Muscle layer of duodenum (tissue), 2 donors: ENCODE measurements around the gene MEST.
"Not testable (repeated sequence)": the region's sequence is repeated elsewhere in the genome, so short reads cannot be mapped to it uniquely, and the experiment has no call there.

Experiments used
- H3K27ac ChIP-seq: one replicate; pipeline ENCODE4 v1.7.0; 2013; ENCODE audit warnings: mild to moderate bottlenecking, low read length
- H3K27me3 ChIP-seq: one replicate; pipeline ENCODE4 v1.7.0; 2013; ENCODE audit warnings: low read depth, mild to moderate bottlenecking, control low read depth, low read length
- H3K36me3 ChIP-seq, 2 donors: one replicate each; pipeline ENCODE4 v1.7.0; 2013; ENCODE audit warnings: low read length in 2 of 2, control low read depth in 1 of 2, mild to moderate bottlenecking in 1 of 2; ENCODE audit not compliant: insufficient read depth in 2 of 2, control insufficient read depth in 1 of 2
- H3K4me1 ChIP-seq, 2 donors: one replicate each; pipeline ENCODE4 v1.7.0; 2013; ENCODE audit warnings: low read length in 2 of 2, mild to moderate bottlenecking in 2 of 2, control low read depth in 1 of 2, moderate library complexity in 1 of 2; ENCODE audit not compliant: insufficient read depth in 2 of 2, control insufficient read depth in 1 of 2
- H3K4me3 ChIP-seq, 2 donors: one replicate each; pipeline ENCODE4 v1.7.0; 2013; ENCODE audit warnings: low read length in 2 of 2, low read depth in 1 of 2, mild to moderate bottlenecking in 1 of 2
- H3K9me3 ChIP-seq, 2 donors: one replicate each; pipeline ENCODE4 v1.7.0; 2013; ENCODE audit warnings: low read length in 2 of 2, control low read depth in 1 of 2, mild to moderate bottlenecking in 1 of 2; ENCODE audit not compliant: control insufficient read depth in 1 of 2
- donor health status: healthy.

MEST gene

GRCh38 chr7:130529417-130529816, 37.5 kb downstream of the MEST start:
- Histone ChIP-seq H3K4me3 (no peak overlapping the region), H3K27ac (no peak overlapping the region), H3K9me3 (no peaks in the 10 kb centered on the region), H3K4me1 (no peaks in the 10 kb centered on the region), H3K36me3 (peaks cover 3 to 35% of the 10 kb centered on the region in 2 donors), H3K27me3 (no peaks in the 10 kb centered on the region)

GRCh38 chr7:130537894-130538293, 46.0 kb downstream of the MEST start:
- not testable (repeated sequence) for H3K36me3 ChIP-seq, H3K4me3 ChIP-seq, H3K9me3 ChIP-seq, H3K27me3 ChIP-seq, H3K4me1 ChIP-seq, H3K27ac ChIP-seq

DNA sequence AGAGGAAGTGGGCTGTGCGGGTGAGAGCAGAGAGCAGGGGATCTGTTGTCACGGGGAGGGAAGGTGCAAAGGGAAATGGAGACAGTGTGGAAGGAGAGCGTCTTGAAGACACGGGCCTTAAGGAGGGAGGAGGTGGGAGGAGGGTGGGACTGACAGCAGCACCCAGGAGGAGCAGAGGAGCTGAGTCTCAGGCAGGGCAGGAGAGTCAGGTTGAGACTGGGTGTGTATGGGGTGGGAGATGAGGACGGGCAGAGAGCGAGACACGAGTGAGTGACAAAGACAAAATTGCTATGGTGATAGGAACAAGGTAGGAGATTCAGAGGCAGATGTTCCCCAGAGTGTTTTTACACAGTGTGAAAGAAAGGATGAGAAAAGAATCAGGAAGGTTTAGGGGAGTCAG, 49.4 kb downstream of the MEST start:
- not testable (repeated sequence) for H3K9me3 ChIP-seq, H3K4me1 ChIP-seq, H3K27ac ChIP-seq, H3K27me3 ChIP-seq, H3K4me3 ChIP-seq
- peaks cover 0 to 19% of the 10 kb centered on the region in 2 donors for H3K36me3 ChIP-seq

DNA sequence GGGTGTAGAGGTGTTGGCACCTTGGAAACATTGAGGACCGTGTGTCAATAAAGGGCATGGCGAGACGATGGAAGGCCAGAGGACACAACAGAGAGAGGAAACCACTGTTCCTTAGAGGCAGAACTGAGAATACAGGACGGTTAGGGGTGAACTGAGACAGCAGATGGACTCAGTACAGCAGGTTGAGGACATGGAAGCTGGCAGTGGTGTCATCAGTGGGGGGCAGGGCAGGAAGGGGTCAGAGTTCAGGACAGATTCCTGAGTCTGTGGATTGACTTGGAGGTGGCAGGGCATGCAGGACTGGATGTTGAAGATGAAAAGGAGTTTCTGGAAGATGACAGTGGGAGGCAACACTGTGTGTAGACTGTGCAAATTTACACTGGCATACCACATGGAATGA, 50.4 kb downstream of the MEST start:
- H3K27ac ChIP-seq, H3K4me3 ChIP-seq, H3K9me3 ChIP-seq, H3K27me3 ChIP-seq, H3K4me1 ChIP-seq: not testable (repeated sequence)
- peaks cover 0 to 19% of the 10 kb centered on the region in 2 donors for H3K36me3 ChIP-seq

- Histone ChIP-seq H3K36me3 (peaks cover 0 to 18% of the 10 kb centered on the region in 2 donors), H3K9me3 (no peaks in the 10 kb centered on the region), H3K27ac (no peak overlapping the region), H3K4me3 (no peak overlapping the region), H3K27me3 (no peaks in the 10 kb centered on the region), H3K4me1 (no peaks in the 10 kb centered on the region)
Measured at GRCh38 chr7:130543487-130544010, 51.7 kb downstream of the MEST start.

GRCh38 chr7:130544356-130544755, 52.5 kb downstream of the MEST start:
- Histone ChIP-seq H3K27ac (no peak overlapping the region), H3K4me3 (no peak overlapping the region), H3K9me3 (no peaks in the 10 kb centered on the region), H3K4me1 (no peaks in the 10 kb centered on the region), H3K27me3 (no peaks in the 10 kb centered on the region), H3K36me3 (peaks cover 0 to 13% of the 10 kb centered on the region in 2 donors)

DNA sequence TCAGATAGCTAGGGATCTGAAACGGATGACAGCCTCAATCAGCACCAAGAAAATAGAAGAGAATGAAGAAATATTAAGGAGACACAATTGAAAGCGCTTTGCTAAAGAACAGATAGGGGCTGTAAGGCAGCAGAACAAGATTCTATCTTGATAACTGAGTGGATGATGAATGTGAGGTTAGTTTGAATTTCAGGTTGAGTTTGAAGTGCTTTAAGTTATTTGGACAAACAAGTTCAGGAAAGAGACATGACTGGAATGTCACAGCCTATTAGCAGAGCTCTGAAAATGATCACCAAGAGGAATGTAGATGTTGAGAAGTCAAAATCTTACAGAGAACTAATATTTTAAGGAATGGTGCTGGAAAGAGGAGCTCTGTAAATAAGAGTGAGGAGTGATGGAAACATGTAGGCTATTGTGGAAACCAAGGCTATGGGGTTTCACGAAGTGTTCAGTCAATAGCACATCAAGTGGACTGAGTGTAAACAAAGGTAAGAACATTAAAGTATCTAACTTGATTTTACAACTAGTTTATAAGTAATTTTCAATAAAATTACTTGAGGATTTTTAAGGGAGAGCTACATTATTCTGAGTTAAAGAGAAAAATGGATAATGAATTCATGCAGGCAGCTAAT, 61.6 kb downstream of the MEST start:
- no peak overlapping the region for H3K27ac ChIP-seq
- no peaks in the 10 kb centered on the region for H3K36me3 ChIP-seq
- no peaks in the 10 kb centered on the region for H3K9me3 ChIP-seq

GRCh38 chr7:130554481-130554880, 62.6 kb downstream of the MEST start:
- Histone ChIP-seq H3K4me1 (no peaks in the 10 kb centered on the region), H3K36me3 (no peaks in the 10 kb centered on the region), H3K9me3 (no peaks in the 10 kb centered on the region), H3K27me3 (no peaks in the 10 kb centered on the region), H3K4me3 (no peak overlapping the region), H3K27ac (no peak overlapping the region)

More for the DNA sequence above, 61.6 kb downstream of the MEST start:
- Histone ChIP-seq H3K4me3 (no peak overlapping the region), H3K27me3 (no peaks in the 10 kb centered on the region), H3K4me1 (no peaks in the 10 kb centered on the region)
